GM19467 (cell line): ENCODE data around the gene SYDE2.
A peak's percentile ranks its signal among the peaks of the same experiment; 100 is the strongest.
"Not testable (repeated sequence)": the region's sequence is repeated elsewhere in the genome, so short reads cannot be mapped to it uniquely, and the experiment has no call there.

Experiments
- ATAC-seq: cut with Tn5 transposase; IDR thresholded peaks from one replicate; pipeline ENCODE4 v1.9.1; 2021; ENCODE audit warnings: mild to moderate bottlenecking, moderate library complexity; ENCODE audit not compliant: unreplicated experiment

Gene SYDE2

DNA sequence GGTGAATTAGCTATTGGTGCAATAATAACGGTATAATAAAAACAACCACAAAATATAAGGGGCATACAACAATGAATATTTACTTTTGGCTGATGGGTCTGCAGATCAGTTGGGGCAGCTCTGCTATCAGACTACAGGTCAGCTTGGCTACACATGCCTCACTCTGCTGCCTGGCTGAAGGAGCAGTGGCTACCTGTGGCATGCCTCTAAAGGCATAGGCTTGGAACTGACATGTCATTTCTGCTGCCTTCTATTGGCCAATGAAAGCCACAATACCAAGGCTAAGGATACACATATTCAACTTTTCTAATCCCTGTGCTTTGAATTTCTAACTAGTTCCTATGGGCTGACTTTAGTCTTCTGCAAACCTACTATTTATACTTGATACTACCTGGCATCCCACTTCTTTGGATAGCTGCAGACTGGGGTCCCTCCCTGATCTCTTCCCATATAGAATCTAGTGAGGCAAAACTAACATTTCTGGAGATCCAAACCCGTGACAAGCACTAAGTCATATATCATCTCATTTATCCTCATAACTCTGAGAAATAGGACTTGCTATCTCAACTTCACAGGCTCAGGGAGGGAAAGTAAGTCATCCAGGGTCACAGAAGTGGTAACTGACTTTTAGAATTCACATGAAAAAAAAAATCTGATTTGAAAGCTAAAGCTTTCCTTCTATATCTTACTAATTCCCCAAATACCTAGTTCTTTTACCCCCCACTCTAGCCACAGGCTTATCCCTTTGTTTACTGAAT is 19.2 kb upstream of the SYDE2 start:
- no peak for ATAC-seq

DNA sequence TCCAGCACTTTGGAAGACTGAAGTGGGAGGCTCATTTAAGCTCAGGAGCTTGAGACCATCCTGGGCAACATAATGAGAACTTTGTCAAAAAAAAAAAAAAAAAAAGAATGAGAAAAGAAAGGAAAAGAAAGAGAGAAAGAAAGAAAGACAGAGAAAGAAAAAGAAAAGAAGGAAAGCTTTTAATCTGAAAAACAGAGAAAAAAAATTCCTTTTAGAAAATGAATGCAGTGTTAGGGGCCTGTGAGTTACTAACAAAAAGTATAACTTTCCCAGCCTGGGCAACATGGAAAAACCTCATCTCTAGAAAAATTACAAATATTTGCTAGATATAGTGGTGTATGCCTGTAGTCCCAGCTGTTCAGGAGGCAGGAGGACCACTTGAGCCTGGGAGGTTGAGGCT is 15.9 kb upstream of the SYDE2 start:
- no peak for ATAC-seq

DNA sequence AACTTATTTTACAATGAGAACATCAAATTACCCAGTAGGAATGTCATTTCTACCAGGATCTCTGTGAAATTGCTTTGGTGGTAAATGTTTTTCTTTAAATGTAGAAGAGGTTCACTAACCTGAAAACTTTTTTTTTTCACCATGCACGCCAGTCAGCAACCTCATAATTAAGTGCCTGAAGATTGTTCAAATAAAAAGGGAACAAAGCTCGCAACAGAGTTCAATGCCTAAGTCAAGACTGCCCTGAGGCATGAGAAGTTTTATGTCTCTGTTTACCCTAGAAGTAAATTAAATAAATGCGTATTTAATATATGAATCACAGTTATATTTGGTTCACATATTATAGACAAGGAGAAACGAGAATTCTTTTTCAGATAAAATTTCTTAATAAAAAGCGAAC is 13.8 kb upstream of the SYDE2 start:
- ATAC-seq, result no peak

DNA sequence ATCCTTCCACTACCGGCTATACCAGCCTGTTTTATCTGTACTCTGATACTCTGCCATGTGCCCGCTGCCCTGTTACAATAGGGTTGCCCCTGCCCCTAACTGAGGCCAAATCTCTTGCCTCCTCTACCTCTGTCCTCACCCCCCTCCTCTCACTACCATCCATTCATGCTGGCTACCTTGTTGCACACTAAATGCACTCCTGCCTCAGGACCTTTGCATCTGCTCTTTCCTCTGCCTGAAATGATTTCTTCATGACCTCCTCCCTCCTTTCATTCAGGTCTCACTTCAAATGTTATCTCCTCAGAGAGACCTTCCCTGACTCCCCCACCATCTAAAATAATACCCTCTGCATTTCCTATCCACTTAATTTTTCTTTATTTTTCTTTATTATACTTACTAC is 7.7 kb upstream of the SYDE2 start:
- no peak for ATAC-seq

DNA sequence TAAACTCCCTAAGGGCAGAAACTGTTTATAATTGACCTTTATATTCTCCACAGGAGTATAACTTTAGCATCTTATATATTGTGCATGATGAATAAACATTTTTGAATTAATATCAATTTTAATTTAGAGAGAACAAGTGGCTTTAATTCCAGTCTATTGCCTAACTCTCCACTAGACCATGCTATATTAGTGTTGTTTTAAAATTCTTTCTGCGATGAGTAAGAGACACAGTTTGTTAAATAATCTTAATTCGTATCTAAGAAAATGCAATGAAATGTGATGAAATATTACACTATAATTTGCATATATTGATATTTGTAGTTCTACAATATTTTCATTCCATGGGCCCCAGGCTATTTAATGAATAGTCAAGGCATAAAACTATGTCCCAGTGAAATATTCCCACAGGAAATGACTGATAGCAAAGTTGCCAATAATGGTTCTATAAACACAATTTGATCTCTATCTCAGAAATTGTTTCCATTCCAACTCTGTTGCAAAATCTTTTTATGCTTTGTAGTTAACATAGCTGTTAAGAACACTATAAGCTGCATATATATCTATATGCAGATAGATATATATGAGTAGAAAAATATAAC is 2.9 kb upstream of the SYDE2 start:
- no peak for ATAC-seq

DNA sequence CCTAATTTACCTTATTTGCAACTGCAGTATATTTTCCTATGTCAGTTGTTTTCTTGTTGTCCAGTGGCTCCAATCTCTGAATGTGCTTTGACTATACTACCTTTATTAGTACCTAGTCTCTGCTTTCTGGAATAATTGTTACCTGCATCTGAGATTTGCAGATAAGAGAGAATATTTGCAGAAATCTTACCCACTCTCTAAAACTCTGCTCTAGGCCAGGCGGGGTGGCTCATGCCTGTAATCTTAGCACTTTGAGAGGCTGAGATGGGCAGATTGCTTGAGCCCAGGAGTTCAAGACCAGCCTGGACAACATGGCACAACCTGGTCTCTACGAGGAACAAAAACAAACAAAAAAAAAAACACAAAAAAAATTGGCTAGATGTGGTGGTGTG is 2.0 kb upstream of the SYDE2 start:
- ATAC-seq, result no peak

DNA sequence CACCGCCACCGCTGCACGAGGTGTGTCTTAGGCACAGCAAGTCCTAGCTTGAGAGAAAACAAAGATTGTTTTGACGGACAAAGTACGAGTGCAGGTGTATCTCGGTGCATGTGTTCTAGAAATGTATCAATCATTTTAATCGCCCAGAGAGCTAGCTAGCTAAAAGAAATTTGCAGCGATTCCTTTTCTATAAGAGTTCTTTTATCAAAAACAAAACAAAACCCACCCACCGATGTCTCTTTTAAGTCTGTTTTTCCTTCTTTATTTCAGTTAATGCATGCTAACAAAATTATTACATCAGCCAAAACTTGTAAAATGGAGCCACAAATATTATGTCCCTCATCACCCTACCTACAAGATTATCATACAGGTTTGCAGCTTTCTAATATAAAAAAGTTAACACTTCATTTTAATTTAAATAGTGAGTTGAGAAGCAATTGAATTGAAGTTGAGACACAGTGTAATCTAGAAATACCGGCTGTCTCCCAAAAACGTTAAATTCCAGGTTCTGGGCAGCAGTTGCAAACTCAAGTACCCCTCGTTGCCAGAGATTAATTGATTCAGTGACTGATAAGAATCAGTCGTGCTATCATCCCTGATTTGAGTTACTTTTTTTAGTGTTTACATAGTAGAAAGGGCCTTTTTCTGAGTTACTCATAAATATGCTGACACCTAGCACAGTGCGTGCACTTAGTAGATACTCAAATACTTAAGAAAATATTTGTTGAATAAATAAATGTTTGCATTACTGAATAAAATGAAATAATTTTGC is 1.5 kb upstream of the SYDE2 start:
- ATAC-seq, result no peak

DNA sequence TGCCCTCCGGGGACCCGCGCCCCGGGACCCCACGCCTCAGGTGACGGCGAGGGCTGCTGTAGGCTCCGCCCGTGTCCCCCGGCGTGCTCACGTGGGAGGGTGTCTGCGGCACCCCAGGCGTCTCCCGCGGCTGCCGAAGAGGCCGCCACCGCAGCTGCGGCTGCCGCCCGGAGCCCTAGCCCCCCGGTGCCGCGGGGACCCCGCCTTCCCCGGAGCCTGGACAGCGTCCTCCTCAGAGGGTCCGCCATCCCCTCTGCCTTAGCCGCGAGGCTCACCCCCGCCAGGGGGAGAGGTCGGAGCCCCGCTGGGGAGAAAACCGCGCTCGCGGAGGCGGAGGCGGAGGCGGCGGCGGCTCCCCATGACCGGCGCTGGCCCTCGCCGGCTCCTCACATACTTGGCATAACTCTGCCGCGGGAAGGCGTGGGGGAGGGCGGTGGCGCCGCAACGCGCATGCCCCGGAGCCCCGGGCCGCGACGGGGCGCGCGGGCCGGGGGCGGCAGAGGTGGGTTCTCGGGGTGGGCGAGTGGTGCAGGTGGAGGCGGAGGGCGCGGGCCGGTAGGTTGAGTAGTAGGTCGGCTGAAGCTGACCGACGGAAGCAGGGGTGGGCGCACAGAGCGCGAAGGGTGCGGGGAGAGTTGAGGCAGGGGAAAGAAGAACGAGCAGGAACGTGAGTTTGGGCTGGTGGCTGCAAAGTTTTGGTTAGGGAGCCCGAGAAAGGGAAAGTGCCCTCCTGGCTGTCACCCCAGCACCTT is 700 bp upstream of the SYDE2 start:
- ATAC-seq, result peak; percentile 47

DNA sequence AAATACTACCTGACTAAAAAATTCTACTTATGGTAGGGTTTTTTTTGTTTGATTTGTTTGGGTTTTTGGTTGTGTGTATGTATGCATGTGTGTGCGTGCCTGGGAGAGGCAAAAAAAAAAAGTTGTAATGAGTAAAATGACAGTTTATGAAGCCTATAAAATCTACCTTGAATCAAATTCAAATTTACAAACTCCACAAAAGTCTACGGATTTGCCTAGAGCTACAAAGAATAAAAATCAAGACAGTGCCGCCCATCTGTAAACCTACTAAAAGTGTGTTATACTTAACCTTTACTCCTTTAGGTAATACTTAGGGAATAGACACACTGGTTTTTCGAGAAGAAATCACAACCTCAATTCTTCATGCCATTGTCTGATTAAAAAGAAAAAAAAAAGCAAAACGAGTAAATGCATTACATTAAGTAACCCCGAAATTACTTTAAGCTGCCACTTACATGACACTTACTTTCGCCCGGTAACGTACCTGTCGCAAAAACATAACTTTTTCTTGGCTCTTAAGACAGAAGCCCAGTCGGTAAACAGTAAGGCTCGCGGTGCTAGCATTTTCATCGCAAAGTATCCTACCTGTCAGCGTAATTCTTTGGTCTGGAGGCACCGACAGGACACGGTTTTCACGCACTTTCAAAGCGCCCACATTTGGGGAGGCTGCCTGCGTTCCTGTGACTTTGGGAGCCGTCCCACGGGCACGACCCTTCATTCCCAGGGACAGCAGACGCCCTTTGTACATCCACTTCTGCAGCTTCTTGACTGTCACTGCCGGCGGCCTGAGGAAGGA is 951 bp downstream of the SYDE2 start:
- peak; percentile 5 for ATAC-seq

DNA sequence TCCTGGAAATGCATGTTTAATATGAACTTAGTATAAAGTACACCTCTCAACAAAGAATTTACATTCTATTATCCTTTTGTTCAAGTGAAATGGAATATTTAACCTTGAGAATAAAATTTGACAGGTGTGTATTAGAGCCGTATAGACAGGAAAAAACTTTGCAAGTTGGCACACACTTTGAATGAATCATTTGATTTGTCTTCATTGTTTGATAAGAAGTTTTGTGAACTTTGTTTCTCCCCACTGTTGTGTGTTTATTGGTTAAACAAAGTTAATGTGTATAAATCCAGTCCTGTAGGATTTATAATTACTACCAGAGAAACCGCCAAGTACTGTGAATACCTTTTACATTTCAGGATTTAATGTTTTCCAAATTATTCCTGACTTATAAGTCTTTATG is 2.0 kb downstream of the SYDE2 start:
- ATAC-seq, result no peak

DNA sequence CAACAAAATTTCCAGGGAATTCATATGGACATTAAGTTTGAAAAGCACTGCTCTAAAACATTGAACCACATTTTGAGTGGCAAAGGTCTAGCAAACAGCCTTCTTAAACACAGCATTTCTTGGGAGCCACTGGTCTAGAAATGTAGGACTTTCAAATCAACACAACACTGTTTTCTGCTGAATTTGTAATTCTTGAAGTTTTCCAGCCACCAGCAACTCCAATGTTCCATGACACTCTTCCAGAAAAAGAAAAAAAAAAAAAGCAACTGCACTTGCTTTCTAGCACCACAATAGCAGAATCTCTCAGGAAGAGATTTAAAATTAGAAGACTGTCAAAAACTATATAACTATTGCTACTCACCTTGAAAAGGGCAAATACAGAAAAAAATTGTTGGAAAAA is 4.5 kb downstream of the SYDE2 start:
- no peak for ATAC-seq

DNA sequence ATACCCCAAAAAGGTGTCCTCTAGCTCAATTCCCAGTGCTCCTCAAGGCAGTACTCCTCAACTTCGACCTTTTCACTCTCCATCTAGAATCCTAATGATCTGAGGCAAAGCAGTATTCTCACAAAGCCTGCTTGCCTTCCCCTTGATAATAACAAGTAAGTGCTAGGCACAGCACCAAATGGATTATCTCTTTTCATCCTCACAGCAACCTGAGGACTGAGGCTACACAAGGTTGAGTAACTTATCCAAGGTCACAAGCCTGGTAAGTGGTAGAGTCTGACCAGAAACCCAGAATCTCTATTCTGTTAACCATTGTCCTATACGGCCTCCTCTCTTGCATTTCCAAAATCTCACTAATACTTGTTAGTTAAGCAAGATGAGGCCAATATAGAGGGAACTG is 5.1 kb downstream of the SYDE2 start:
- no peak for ATAC-seq

DNA sequence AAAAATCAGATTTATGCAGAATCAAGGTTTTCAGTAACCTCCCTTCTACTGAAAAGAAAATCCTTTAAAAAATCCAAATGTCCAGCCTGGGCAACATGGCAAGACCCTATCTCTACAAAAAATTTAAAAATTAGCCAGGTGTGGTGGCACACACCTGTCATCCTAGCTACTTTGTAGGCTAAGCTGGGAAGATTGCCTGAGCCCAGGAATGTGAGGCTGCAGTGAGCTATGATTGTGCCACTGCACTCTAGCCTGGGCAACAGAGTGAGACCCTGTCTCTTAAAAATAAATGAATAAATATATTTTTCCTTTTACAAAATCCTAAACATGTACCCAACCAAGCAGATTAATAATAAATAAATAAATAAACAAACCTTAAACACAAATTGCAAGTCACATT is 8.7 kb downstream of the SYDE2 start:
- ATAC-seq, result not testable (repeated sequence)

DNA sequence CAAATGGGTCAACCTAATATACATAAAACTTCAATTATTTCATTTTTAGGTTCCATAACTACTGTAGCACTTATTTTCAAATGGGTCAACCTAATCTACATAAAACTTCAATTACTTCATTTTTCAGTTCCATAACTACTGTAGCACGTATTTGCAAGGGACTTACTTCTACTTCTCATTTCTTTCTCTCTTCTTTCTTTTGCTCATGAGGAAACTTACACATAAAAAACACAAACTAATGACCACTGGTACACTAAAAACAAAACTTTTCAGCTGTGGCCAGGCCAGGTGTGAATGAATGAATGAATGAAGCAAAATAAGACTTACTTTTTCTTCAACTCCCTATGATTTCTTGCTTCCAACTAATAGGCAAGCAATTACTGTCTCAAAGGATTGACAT is 11.7 kb downstream of the SYDE2 start:
- no peak for ATAC-seq

DNA sequence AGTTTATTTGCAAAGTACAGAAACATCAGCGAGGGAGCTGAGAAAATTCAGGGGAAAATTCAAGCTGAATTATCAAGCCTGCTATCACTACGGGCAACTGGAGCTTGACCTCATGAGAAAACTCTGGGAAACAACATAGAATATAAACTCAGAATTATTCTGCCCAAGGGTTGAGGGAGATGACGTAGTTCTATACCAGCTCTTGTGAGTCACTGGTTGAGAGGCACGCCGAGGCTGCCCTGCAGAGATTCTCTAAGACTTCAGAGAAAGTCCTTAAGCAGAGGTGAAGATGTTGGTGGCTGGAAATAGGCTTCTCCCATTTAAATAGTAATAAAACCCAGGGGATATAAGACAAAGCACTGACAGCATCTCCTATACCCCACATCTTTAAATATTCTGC is 12.3 kb downstream of the SYDE2 start:
- ATAC-seq, result no peak

DNA sequence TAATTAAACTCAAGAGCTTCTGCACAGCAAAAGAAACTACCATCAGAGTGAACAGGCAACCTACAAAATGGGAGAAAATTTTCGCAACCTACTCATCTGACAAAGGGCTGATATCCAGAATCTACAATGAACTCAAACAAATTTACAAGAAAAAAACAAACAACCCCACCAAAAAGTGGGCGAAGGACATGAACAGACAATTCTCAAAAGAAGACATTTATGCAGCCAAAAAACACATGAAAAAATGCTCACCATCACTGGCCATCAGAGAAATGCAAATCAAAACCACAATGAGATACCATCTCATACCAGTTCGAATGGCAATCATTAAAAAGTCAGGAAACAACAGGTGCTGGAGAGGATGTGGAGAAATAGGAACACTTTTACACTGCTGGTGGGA is 13.8 kb downstream of the SYDE2 start:
- not testable (repeated sequence) for ATAC-seq

DNA sequence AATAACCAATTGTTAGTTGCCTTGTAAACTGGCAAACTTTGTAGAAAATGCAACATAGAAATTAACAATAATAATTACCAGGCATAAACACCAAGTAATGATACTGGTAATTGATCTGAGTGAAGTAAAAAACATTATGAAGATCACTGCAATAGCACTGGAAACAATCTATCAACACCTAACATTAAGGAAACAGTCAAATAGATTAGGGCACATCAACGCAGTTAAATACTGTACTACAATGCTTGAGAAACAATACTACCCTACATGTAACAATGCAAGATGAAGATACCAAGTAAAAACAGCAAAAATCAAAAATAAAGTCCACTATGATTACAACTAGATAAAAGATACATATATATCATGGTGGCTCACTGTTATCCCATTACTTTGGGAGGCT is 16.6 kb downstream of the SYDE2 start:
- no peak for ATAC-seq

DNA sequence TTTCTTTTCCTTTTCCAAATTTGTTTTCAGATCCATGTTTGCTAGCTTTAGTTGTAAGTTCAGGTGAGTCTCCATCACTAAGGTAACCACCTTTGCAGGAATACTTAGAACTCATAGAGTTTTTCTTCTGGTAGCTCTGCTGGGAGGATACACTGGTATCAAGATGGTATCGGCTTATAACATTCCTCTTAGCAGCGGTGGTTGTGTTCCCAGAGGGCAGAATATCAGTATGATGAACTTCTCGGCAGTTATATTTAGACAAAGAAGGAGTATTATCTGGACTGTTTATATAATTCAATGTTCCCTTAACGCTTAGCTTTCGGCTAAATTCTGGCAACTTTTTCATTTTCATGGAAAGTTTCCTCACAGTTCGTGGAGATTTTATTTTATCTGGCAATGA is 18.1 kb downstream of the SYDE2 start:
- ATAC-seq, result no peak

DNA sequence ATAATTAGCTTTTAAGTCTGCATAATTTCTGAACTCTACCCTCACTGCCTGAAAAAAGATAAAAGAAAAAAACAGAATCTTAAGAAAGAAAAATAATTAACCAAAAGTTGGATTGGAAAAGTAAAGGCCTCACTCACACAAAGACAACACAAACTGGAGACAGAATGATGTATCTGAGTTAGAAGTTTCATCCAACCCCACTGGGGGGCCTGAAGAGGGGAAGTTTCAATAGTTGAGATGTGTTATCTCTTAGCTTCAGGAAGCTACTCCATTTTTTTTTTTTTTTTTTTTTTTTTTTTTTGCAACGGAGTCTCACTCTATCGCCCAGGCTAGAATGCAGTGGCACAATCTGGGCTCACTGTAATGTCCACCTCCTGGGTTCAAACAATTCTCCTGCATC is 19.9 kb downstream of the SYDE2 start:
- ATAC-seq, result no peak

DNA sequence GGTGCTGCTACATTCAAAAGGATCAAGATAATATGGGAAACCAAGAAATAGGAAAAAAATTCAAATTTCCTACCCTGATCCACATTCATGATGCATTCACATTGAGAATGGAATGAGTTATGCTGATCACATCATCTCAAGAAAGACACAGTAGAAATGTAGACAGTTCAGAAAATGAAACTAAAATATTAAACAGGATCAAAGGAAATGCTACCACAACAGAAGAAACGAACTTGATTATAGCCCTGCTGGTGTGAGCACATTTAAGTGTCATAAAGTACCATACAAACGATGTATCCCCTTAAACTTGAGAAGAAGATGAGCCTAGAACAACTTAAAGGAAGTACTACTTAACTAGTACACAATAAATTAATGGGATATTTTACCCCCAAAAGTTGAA is 21.3 kb downstream of the SYDE2 start:
- ATAC-seq, result no peak

DNA sequence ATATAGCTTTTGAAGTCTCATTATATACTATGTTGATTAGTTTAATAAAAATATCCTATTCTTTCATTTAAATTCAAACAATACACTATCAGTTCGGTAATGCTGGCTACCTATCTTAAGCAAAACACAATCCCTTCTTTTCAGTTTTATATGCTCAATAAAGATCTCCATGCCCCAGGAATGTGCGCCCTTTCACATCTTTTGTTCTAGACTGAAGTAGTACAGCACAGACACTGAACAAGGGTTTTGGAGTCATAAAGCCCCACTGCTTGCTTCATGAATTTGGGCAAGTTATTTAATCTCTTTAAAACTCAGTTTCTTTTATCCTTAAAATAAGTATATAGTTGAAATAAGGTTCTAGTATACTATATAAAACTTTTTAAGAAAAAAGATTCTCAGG is 22.4 kb downstream of the SYDE2 start:
- no peak for ATAC-seq
